Spleen (tissue), 11 donors: ENCODE measurements around the gene GP1BB. TPM values are rescaled to one million over a fixed set of nuclear protein-coding genes. Genes with fewer than 3 reads are reported as not detected.

ENCODE experiments used
- DNase-seq: peaks from one replicate; pipeline ENCODE4 v3.0.0-alpha.2; 2020
- H3K27ac ChIP-seq, 8 donors: fragments of 200-600 bp; sonication (generic) in 7 of 8; 1 replicate in 4 of 8; 2 replicates in 4 of 8; pipeline versions ENCODE4 v1.5.0 to v1.8.0; 2016 to 2021; ENCODE audit warnings: inconsistent platforms in 4 of 8, mild to moderate bottlenecking in 4 of 8, moderate library complexity in 1 of 8
- H3K27me3 ChIP-seq, 7 donors: fragments of 200-600 bp; sonication (generic) in 6 of 7; replicated peaks in 1 of 7; 1 replicate in 4 of 7; 2 replicates in 3 of 7; pipeline versions ENCODE4 v1.5.0 to v1.8.0; 2016 to 2021; ENCODE audit warnings: inconsistent platforms in 3 of 7, mild to moderate bottlenecking in 1 of 7
- H3K36me3 ChIP-seq, 6 donors: fragments of 200-600 bp; sonication (generic) in 5 of 6; 1 replicate in 4 of 6; 2 replicates in 2 of 6; pipeline versions ENCODE4 v1.5.0 to v1.8.0; 2016 to 2021; ENCODE audit warnings: inconsistent platforms in 2 of 6
- H3K4me1 ChIP-seq, 6 donors: fragments of 200-600 bp; sonication (generic) in 5 of 6; 1 replicate in 3 of 6; 2 replicates in 3 of 6; pipeline versions ENCODE4 v1.5.0 to v1.8.0; 2016 to 2021; ENCODE audit warnings: inconsistent platforms in 3 of 6
- H3K4me3 ChIP-seq, 8 donors: fragments of 200-600 bp; sonication (generic) in 7 of 8; 1 replicate in 4 of 8; 2 replicates in 4 of 8; pipeline versions ENCODE4 v1.5.0 to v1.8.0; 2016 to 2021; ENCODE audit warnings: inconsistent platforms in 4 of 8, mild to moderate bottlenecking in 4 of 8, moderate library complexity in 2 of 8
- H3K9me3 ChIP-seq, 8 donors: fragments of 200-600 bp; sonication (generic) in 7 of 8; 1 replicate in 4 of 8; 2 replicates in 4 of 8; pipeline versions ENCODE4 v1.5.0 to v1.8.0; 2016 to 2021; ENCODE audit warnings: inconsistent platforms in 4 of 8
- POLR2A ChIP-seq, 3 donors: fragments of 450-650 bp; IDR thresholded peaks; one replicate each; pipeline ENCODE4 v1.5.1; 2017; ENCODE audit warnings: antibody characterized with exemption in 3 of 3, mild to moderate bottlenecking in 1 of 3
- POLR2AphosphoS5 ChIP-seq, 3 donors: sonication (generic); formaldehyde crosslinking; IDR thresholded peaks; one replicate each; pipeline ENCODE4 v1.5.1; 2017; ENCODE audit warnings: antibody characterized with exemption in 3 of 3
- WGBS, 5 donors: extraction: QIAGEN DNeasy Blood & Tissue Kit in 3 of 5; methylation state at CpG; one replicate each; pipeline versions ENCODE4 v1.1.5 to v1.1.7; 2013 to 2018; 5-methylcytosine and 5-hydroxymethylcytosine counted together
- intact Hi-C: fragments of 100-400 bp; cut with DNase I; formaldehyde crosslinking; loops from one replicate; pipeline ENCODE4 v1.15.0; 2023; ENCODE audit warnings: low total_unique reads
- polyA plus RNA-seq, 3 donors: library from polyadenylated mRNA; stranded (reverse); fragments of 200-250 nt; gene quantifications; one replicate each; pipeline ENCODE4 v1.2.1, GENCODE V29; 2013
- total RNA-seq, 7 donors: library from RNA; depleted of rRNA in 3 of 7; stranded (reverse); fragments of >200 nt in 3 of 7; fragmentation: NEBNext Ultra II Directional in 4 of 7; extraction: Animal tissue kit (Norgen Biotek cat#: 25700) in 4 of 7; gene quantifications; one replicate each; pipeline versions ENCODE4 v1.1.0 to v1.2.1, GENCODE V29; 2016 to 2021
- TF ChIP-seq, protein P1 (sequence below), 11 experiments: fragments of 200-600 bp in 7 of 11; fragments of 450-650 bp in 4 of 11; sonication (generic) in 4 of 11; IDR thresholded peaks in 8 of 11; conservative IDR thresholded peaks in 3 of 11; 1 replicate in 7 of 11; 2 replicates in 4 of 11; pipeline versions ENCODE4 v1.4.0 to v1.8.0; 2016 to 2021; ENCODE audit warnings: antibody characterized with exemption in 11 of 11, inconsistent platforms in 4 of 11, mild to moderate bottlenecking in 1 of 11
- donor health status: healthy with polysubstance abuse.
- donor health status: DM: no; HTN: no; CAD: no; lungs with moderate emphysema.
- donor health status: DM: no; HTN: no; CAD: no.
- donor health status: Bipolar disorder and iron deficiency.
- donor health status: healthy.
- donor health status: DM: no; HTN: no; CAD: no.
- donor health status: DM: yes; HTN: yes; CAD: no.

The GP1BB gene
- total and polyA plus RNA-seq, 10 donors, result 4.2 to 25.4 (median 13.1) TPM

DNA sequence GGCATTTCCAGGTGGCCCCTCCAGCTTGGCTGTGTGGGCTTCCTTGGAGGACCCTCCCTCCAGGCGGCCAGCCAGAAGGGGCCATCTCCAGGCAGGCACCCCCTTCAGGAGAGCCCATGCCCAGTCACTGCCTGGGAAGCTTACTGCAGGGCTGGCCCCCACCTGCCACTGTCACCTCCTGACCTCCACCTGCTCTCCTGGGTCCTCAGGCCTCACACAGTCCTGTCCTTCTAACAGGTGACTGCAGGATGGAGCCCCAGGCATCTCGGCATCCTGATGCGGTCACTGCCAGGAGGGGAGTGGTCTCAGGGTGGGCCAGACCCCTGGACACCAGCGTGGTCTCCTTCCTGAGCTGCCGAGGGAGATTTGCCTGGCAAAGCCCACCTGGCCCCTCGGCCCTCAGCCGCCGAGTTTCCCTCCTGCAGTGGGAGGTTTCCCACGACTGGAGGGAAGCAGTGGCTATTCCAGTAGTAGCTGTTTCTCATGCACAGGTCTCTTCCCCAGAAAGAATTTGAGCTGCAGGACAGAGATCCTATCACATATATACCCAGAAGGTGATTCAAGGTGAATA lies 50.2 kb downstream of the GP1BB start:
- Histone ChIP-seq H3K4me3 (peak overlapping the region in 1 of 8 donors; percentile 25), H3K27me3 (peaks cover 0 to 100% (median 44%) of the 10 kb centered on the region in 7 donors), H3K4me1 (peaks cover 8 to 36% (median 23%) of the 10 kb centered on the region in 6 donors), H3K27ac (peak overlapping the region in 4 of 8 donors; percentile 18 to 44 (median 32)), H3K36me3 (no peaks in the 10 kb centered on the region), H3K9me3 (no peaks in the 10 kb centered on the region)
- 78 to 87% (median 81%) methylated on average over 5 to 9 of the region's 9 CpGs for WGBS, 5 donors
- TF ChIP-seq POLR2A (IDR thresholded peaks at IDR 0.05) (no peak), POLR2AphosphoS5 (IDR thresholded peaks at IDR 0.05) (no peak)
- TF ChIP-seq, protein P1, sequence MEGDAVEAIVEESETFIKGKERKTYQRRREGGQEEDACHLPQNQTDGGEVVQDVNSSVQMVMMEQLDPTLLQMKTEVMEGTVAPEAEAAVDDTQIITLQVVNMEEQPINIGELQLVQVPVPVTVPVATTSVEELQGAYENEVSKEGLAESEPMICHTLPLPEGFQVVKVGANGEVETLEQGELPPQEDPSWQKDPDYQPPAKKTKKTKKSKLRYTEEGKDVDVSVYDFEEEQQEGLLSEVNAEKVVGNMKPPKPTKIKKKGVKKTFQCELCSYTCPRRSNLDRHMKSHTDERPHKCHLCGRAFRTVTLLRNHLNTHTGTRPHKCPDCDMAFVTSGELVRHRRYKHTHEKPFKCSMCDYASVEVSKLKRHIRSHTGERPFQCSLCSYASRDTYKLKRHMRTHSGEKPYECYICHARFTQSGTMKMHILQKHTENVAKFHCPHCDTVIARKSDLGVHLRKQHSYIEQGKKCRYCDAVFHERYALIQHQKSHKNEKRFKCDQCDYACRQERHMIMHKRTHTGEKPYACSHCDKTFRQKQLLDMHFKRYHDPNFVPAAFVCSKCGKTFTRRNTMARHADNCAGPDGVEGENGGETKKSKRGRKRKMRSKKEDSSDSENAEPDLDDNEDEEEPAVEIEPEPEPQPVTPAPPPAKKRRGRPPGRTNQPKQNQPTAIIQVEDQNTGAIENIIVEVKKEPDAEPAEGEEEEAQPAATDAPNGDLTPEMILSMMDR (IDR thresholded peaks at IDR 0.05 in 8 of 11, conservative IDR thresholded peaks at IDR 0.05 in 3 of 11), result no peak
- peak; percentile 61 for DNase-seq
- intact Hi-C loops, result no loop called here

Other genes with a start within 250 kb of the GP1BB start
- gene UFD1, start 244.3 kb upstream of the GP1BB start, total RNA-seq, result 10 to 100 TPM; 35.6 to 49.9 (median 40.1) TPM
- 10 to 100 TPM; 41.8 to 55.4 (median 52.2) TPM for gene UFD1, start 244.3 kb upstream of the GP1BB start, polyA plus RNA-seq
- 1 to 10 TPM; 1.5 to 7.3 (median 4.5) TPM for gene CDC45, start 243.6 kb upstream of the GP1BB start, total RNA-seq
- gene CDC45, start 243.6 kb upstream of the GP1BB start, polyA plus RNA-seq, result 1 to 10 TPM; 5.1 to 6.7 (median 5.6) TPM
- 100 to 1,000 TPM in 1 of 7 donors, 10 to 100 TPM in 6; 29.5 to 167 (median 65.8) TPM for gene CLDN5, start 199.1 kb upstream of the GP1BB start, total RNA-seq
- 10 to 100 TPM; 18.1 to 69.3 (median 35.8) TPM for gene CLDN5, start 199.1 kb upstream of the GP1BB start, polyA plus RNA-seq
- 10 to 100 TPM in 6 of 7 donors, 1 to 10 TPM in 1; 9.2 to 19.2 (median 13.1) TPM for gene SEPTIN5, start 9.0 kb upstream of the GP1BB start, total RNA-seq
- gene SEPTIN5, start 9.0 kb upstream of the GP1BB start, polyA plus RNA-seq, result 1 to 10 TPM; 4.0 to 7.5 (median 4.3) TPM
- 10 to 100 TPM in 1 of 7 donors, 1 to 10 TPM in 3, under 1 TPM in 3; 0.23 to 10.5 (median 3.1) TPM for gene TBX1, start 37.2 kb downstream of the GP1BB start, total RNA-seq
- under 1 TPM; 0.17 to 0.71 (median 0.61) TPM for gene TBX1, start 37.2 kb downstream of the GP1BB start, polyA plus RNA-seq
- gene GNB1L, start 131.3 kb downstream of the GP1BB start, total RNA-seq, result 1 to 10 TPM; 5.7 to 8.1 (median 7.9) TPM
- 10 to 100 TPM in 2 of 3 donors, 1 to 10 TPM in 1; 7.7 to 10.4 (median 10.1) TPM for gene GNB1L, start 131.3 kb downstream of the GP1BB start, polyA plus RNA-seq
- 10 to 100 TPM; 17.0 to 22.9 (median 18.8) TPM for gene RTL10, start 131.3 kb downstream of the GP1BB start, total RNA-seq
- 10 to 100 TPM in 2 of 3 donors, 1 to 10 TPM in 1; 8.3 to 13.4 (median 10.8) TPM for gene RTL10, start 131.3 kb downstream of the GP1BB start, polyA plus RNA-seq
- gene COMT, start 218.2 kb downstream of the GP1BB start, total RNA-seq, result 100 to 1,000 TPM in 5 of 7 donors, 10 to 100 TPM in 2; 86.4 to 216 (median 116) TPM
- gene COMT, start 218.2 kb downstream of the GP1BB start, polyA plus RNA-seq, result 10 to 100 TPM; 63.5 to 98.0 (median 86.1) TPM
- 10 to 100 TPM; 21.6 to 44.8 (median 34.9) TPM for gene TXNRD2, start 218.3 kb downstream of the GP1BB start, total RNA-seq
- 10 to 100 TPM; 23.3 to 45.9 (median 45.0) TPM for gene TXNRD2, start 218.3 kb downstream of the GP1BB start, polyA plus RNA-seq